DMS 273 (cell line): Measurements from ENCODE around the gene CADPS.

Experiments used
- DNase-seq: peaks from one replicate; lab custom pipeline; 2025; ENCODE audit not compliant: unreplicated experiment; lab: John Stamatoyannopoulos, UW

CADPS gene

DNA sequence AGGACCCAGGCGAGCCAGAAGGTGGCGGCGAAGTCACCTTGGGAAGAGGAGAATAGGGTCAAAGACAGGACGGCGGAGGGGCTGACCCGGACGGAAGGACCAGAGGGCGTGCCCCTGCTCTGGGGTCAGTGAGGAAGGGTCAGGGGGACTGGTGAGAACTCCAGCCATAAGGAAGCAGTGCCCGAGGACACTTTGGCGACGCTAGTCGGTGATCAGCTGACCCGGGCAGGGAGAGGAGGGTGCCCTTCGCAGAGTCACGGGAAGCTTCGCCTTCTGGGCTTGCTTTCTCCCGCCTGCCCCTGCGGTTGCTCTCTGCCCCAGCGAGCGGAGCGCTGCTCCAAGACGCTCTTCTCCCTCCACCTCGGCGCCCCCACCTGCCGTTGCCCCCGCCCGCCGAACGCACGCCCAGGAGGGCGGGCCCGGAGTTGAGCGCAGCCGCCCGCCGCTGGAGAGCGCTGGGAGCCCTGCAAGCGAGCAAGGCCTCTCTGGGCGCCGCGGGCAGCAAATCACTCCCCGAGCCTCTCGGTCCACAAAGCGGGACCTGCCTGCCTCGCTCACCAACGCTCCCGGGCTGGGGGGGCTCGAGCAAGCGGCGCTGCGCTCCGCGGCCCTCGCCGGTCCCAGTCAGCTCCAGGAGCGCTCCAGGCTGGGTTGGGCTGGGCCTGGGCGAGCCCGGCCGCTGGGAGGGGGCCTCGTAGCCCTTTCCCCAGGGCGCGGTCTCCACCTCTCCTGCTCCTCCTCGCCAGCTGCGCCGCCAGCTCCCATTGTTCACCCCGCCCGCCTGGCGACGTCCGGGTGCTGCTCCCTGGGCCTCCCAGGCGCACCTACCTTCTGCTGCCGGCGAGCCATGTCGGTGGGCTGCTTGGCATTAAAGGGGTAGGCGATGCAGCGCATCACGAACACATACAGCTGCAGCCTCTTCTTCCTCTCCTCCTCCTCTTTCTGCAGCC is 1.2 kb downstream of the CADPS start:
- DNase-seq = peak; percentile 80

- DNase-seq = peak; percentile 22
Measured at GRCh38 chr3:62873451-62873760, 1.8 kb downstream of the CADPS start.

GRCh38 chr3:62872318-62872717 is 2.9 kb downstream of the CADPS start:
- no peak for DNase-seq

GRCh38 chr3:62870321-62870720 is 4.9 kb downstream of the CADPS start:
- no peak for DNase-seq

DNA sequence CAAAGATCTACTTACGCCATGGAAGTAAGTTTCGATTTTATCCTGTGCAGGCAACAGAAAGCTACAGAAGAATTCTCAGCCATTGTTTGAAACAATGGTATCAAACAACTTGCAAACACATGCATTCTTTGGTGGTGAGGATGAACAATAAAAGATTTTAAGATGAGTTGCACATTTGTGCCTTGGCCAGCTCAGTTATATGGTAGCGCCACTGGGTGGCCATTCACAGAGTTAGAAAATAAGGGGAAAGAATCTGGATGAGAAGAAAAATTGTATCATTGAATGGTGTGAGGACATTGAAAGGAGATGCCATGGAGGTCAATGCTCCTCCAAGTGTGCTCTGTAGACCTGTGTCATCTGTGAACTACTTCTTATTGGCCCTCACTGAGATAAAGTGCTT is 11.6 kb downstream of the CADPS start:
- DNase-seq = no peak

- no peak for DNase-seq
Measured at GRCh38 chr3:62859203-62859791, 15.9 kb downstream of the CADPS start.

GRCh38 chr3:62845996-62846395 is 29.2 kb downstream of the CADPS start:
- DNase-seq = no peak

DNA sequence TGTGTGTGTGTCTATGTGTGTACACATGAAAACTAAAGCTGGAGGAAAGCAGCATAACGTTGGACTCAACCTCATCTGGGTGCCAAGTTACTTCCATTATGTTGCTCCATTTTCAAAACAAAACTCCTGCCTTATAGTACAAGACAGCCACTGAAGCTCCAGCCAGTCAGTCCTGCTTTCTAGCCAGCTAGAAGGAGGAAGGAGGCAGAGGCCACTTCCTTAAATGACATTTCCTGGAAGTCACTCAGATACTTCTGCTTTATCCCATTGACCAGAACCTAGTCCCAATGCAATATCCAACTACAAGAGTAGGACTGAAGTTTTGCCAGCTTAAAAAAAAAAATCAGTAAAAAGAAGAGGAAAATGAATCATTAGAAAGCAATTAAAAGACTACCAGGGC is 31.7 kb downstream of the CADPS start:
- no peak for DNase-seq

GRCh38 chr3:62839748-62840147 is 35.5 kb downstream of the CADPS start:
- DNase-seq = peak; percentile 2

GRCh38 chr3:62837145-62837787 is 38.0 kb downstream of the CADPS start:
- no peak for DNase-seq

- DNase-seq = no peak
Measured at GRCh38 chr3:62835554-62836236, 39.5 kb downstream of the CADPS start.

DNA sequence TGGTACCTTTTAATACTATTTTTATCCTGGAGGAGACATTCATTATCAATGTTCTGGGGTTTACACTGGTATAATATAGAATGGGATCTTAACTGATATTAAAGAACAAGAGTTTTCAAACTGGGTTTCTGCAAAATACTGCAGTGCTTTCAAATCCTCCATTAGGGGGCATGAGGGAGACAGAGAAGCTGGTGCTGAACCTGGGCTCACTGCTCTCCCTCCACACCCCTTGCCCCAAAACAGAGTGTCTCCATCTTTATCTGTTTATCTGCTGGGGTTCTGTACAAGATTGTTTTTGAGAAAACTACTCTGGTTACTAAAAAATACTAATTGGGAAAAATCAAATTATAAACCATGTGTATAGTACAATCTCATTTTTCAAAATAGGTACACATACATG is 41.7 kb downstream of the CADPS start:
- peak; percentile 24 for DNase-seq

GRCh38 chr3:62832553-62832952 is 42.7 kb downstream of the CADPS start:
- no peak for DNase-seq

DNA sequence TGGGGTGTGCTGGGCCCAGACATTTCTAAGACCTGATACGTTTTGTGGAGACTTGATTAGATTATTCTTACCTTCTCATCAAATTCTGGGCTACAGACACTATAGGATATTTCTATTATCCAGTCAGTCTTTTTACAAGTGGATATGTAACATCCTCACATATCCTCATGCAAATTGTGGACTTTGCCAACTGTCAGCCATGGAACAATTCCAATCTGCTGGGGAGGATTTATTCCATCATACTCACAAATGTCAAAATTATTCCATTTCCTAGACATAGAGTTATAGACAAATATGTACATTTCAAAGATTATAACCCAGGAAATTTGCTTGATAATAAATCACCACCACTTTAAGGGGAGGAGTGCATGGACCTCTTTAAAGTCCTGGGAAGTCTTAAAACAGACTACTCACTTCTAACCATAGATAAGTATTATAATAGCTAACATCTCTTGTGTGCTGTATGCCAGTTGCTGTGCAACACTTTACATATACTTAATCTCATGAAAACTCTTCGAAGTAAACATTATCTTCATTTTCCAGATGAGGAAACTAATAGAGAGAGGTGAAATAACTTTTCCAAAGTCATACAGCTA is 44.4 kb downstream of the CADPS start:
- DNase-seq = no peak

DNA sequence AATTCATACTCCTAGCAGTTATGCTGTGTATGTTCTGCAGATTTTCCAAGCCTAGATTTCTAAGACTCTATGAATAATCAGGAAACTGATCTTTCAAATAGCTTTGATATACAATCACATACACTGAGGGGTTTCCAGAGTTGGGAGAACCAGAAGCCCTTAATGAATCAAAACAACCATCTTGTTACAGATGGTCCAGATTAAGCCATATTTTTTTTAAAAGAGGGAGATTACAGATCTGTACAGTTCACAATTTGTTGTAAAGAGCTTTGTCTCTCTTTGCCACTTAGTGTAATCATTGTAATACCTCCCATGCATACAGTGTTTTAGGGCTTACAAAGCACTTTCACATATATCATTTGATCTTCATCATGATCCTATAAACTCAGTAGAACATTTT is 47.7 kb downstream of the CADPS start:
- DNase-seq = no peak

- DNase-seq = no peak
Measured at GRCh38 chr3:62824965-62825592, 50.1 kb downstream of the CADPS start.

- no peak for DNase-seq
Measured at GRCh38 chr3:62823461-62824050, 51.7 kb downstream of the CADPS start.

GRCh38 chr3:62822905-62823304 is 52.3 kb downstream of the CADPS start:
- no peak for DNase-seq

DNA sequence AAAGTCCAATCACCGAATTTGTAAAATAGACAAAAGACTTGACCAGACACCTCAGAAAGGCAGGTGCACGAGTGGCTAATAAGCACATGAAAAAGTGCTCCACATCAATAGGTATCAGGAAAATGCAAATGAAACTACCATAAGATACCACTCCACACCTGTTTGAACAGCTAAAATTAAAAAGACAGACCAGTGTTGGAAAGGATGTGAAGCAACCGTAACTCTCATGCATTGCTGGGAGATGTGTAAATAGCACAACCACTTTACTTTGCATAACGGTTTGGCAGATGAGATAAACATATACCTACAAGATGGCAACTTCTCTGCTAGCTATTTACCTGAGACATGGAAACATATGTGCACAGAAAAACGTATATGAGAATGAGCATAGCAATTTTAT is 56.9 kb downstream of the CADPS start:
- no peak for DNase-seq

DNA sequence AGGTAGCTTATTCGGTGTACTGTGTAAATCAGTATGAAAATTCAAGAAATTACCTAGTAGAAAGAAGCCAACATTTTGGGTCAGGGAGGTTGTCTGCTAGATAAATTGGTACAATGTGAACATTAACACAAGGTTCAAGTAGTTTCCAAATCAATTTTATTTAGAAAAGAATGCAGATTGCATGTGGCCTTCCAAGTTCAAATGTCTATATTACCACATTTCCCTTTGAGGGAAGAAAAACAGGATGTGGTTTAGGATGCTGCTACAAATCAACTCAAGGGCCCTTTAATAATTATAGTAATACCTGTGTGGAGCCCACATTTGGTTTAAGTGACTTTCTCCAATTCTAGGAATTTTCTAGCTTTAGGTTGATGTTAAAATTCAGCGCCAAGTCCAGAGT is 57.5 kb downstream of the CADPS start:
- DNase-seq = no peak
